Stimulated activated CD8-positive, alpha-beta memory T cell treated with anti-CD3 and anti-CD28 coated beads, Interleukin-7, amount 100 ng/mL, for 24 hours (primary cell): ENCODE measurements around the gene ITPRID2.
"Not testable (repeated sequence)": the region's sequence is repeated elsewhere in the genome, so short reads cannot be mapped to it uniquely, and the experiment has no call there.

Experiments
- DNase-seq: peaks from one replicate; pipeline ENCODE4 v3.0.0-alpha.2; 2020; ENCODE audit warnings: low read depth

ITPRID2 gene

DNA sequence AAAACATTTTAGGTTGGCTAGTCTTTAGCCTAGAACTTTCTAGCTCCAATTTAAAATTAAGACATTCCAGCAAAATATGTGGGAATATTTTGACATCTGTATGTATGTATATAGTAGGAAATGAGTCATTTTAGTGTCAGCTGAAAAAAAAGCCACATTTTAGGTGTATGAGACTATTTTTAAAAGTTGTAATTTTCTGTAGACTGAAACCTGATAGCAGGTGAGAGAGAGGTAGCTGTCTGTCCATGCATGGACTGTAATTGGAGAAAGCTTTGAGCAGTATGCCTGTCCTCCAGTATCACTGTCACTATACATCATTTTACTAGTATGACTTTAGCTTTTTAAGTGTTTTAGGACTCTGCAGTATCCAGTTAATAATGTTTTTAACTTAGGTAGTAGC, 68.0 kb downstream of the ITPRID2 start:
- no peak for DNase-seq

GRCh38 chr2:181961167-181961566, 69.6 kb downstream of the ITPRID2 start:
- DNase-seq: not testable (repeated sequence)

DNA sequence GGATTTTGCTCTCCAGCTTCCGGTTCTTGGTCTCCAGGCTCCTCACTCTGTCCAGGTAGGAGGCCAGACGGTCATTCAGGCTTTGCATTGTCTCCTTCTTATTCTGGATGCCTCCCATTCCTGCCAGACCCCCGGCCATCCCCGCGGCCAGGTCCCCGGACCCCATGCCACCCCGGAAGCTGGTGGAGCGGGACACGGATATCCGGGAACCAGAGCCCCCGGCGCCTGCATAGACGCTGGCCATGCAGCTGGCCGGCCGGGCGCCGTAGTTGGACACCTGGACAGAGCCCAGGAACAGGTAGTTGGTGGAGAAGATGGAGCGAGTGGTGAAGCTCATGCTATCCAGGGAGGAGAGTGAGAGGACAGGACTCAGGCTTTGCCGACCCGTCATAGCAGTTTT, 70.6 kb downstream of the ITPRID2 start:
- no peak for DNase-seq

GRCh38 chr2:181970160-181970794, 78.7 kb downstream of the ITPRID2 start:
- no peak for DNase-seq

- DNase-seq: no peak
Observed at GRCh38 chr2:181971032-181971431, 79.5 kb downstream of the ITPRID2 start.

- DNase-seq: no peak
Observed at GRCh38 chr2:181972431-181973170, 81.1 kb downstream of the ITPRID2 start.

GRCh38 chr2:181973171-181973783, 81.7 kb downstream of the ITPRID2 start:
- DNase-seq: no peak

DNA sequence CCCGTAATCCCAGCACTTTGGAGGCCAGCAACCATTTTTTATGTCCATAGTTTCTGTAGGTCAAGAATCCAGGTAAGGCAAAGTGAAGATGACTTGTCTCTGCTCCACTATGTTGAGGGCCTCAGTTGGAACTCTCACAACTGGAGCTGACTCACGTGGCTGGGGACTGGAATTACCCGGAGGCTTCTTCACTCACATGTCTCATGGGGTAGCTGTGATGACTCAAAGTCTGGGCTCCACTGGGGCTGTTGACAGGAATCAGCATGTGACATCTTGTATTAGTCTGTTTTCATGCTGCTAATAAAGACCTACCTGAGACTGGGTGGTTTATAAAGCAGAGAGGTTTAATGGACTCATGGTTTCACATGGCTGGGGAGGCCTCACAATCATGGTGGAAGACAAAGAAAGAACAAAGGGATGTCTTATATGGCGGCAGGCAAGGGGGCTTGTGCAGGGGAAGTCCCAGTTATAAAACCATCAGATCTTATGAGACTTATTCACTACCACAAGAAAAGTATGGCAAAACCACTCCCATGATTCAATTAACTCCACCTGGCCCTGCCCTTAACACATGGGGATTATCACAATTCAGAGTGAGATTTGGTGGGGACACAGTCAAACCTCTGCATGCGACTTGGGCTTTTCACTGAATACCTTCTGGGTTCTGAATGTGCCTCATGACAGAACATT, 86.3 kb downstream of the ITPRID2 start:
- no peak for DNase-seq

DNA sequence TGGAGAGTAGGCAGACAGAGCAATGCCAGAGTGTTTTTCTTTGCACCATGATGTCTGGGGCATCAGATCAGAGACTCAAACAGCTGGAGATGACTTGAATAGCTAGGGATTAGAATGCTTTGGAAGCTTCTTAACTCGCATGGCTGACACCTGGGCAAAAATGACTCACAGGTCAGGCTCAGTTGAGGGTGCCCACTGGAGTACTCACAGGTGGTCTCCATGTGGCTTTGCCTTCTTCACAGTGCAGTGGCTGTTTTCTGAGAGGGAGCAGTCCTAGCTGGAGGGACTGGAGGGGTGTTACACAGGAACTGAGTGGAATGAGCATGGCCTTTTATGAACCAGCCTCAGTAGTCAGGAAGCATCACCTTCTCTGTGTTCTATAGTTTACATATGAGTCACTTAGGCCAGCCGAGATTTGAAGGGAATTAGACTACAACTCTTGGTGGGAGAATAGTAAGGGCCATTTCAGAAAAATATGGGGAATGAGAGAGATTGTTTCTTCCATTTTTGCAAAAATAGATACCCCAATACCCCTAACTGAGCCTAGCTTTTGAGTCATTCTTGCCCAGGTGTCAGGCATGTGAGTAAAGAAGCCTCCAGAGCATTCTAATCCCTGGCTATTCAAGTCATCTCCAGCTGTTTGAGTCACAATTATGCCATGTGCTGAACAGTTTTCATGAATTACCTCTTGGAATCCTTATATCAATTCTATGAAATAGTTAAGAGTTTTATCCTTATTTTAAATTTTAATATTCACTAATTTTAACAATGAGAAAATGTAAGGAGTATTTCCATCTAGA, 87.0 kb downstream of the ITPRID2 start:
- DNase-seq: no peak
